PC-9 (cell line): ENCODE results near the gene CHRDL1.

Experiments
- CTCF ChIP-seq: fragments of 200-600 bp; sonication (generic); conservative IDR thresholded peaks from 2 replicates; pipeline ENCODE4 v1.6.1; 2017; ENCODE audit warnings: mixed run types, antibody characterized with exemption, mild to moderate bottlenecking, moderate library complexity
- EZH2 ChIP-seq: fragments of 200-600 bp; sonication (generic); IDR thresholded peaks from 2 replicates; pipeline ENCODE4 v1.8.0; 2017; ENCODE audit warnings: antibody characterized with exemption, low read depth

GRCh38 chrX:110759785-110760184, 35.8 kb downstream of the CHRDL1 start:
- TF ChIP-seq CTCF: no peak
- no peak for TF ChIP-seq EZH2
